ENCODE data around the gene METTL25B. TPM values are rescaled to one million over a fixed set of nuclear protein-coding genes. Genes with fewer than 3 reads are reported as not detected.

The METTL25B gene
- total and polyA plus RNA-seq, 4 donors: 6.9 to 13.5 (median 11.5) TPM

DNA sequence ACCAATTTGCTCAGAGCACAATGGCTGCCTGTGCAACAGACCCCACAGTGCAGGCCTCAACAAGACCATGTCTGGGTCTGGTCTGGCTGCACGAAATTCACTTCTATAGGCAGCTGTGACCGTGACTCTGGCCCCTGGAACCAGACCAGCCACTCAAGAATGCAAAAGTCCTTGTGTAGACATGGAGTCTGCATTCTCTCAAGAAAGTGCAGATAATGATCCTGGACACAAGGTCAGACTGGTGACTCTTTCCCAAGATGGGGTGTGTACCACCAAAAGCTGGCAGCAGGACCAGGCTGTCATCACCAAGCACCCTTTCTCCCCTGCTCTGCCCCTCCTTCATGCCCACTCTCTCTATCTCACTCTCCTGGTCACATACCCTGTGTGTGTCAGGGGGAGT is 7.1 kb upstream of the METTL25B start:
- Histone ChIP-seq H3K4me1 (ENCODE audit: control insufficient read depth in 4 of 4, insufficient read depth in 4 of 4, low read length in 3 of 4) (peaks cover 0 to 15% (median 11%) of the 10 kb centered on the region in 4 donors), H3K4me3 (ENCODE audit: low read depth in 1 of 3, low read length in 3 of 3) (no peak overlapping the region), H3K9ac (ENCODE audit: low read depth in 1 of 2, low read length in 2 of 2) (no peak overlapping the region), H3K27ac (ENCODE audit: low read depth in 1 of 2, low read length in 2 of 2) (no peak overlapping the region), H3K36me3 (ENCODE audit: control insufficient read depth in 4 of 4, insufficient read depth in 3 of 4, low read depth in 1 of 4, low read length in 3 of 4) (peaks cover 5 to 33% (median 25%) of the 10 kb centered on the region in 4 donors), H3K9me3 (ENCODE audit: control insufficient read depth in 4 of 4, low read length in 3 of 4) (no peaks in the 10 kb centered on the region), H3K27me3 (ENCODE audit: control insufficient read depth in 4 of 4, insufficient read depth in 4 of 4, low read length in 3 of 4) (no peaks in the 10 kb centered on the region)
- no peak for TF ChIP-seq YY1 (IDR thresholded peaks at IDR 0.05)
- TF ChIP-seq RAD21 (IDR thresholded peaks at IDR 0.05): no peak
- no peak for TF ChIP-seq TAF1 (conservative IDR thresholded peaks at IDR 0.05)
- no peak for TF ChIP-seq GABPA (IDR thresholded peaks at IDR 0.05 in 1 of 2, conservative IDR thresholded peaks at IDR 0.05 in 1 of 2)
- TF ChIP-seq EGR1 (IDR thresholded peaks at IDR 0.05; ENCODE audit: low read depth in 2 of 2): no peak
- TF ChIP-seq, protein P1, sequence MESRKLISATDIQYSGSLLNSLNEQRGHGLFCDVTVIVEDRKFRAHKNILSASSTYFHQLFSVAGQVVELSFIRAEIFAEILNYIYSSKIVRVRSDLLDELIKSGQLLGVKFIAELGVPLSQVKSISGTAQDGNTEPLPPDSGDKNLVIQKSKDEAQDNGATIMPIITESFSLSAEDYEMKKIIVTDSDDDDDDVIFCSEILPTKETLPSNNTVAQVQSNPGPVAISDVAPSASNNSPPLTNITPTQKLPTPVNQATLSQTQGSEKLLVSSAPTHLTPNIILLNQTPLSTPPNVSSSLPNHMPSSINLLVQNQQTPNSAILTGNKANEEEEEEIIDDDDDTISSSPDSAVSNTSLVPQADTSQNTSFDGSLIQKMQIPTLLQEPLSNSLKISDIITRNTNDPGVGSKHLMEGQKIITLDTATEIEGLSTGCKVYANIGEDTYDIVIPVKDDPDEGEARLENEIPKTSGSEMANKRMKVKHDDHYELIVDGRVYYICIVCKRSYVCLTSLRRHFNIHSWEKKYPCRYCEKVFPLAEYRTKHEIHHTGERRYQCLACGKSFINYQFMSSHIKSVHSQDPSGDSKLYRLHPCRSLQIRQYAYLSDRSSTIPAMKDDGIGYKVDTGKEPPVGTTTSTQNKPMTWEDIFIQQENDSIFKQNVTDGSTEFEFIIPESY (IDR thresholded peaks at IDR 0.05): no peak
- TF ChIP-seq, protein P2, sequence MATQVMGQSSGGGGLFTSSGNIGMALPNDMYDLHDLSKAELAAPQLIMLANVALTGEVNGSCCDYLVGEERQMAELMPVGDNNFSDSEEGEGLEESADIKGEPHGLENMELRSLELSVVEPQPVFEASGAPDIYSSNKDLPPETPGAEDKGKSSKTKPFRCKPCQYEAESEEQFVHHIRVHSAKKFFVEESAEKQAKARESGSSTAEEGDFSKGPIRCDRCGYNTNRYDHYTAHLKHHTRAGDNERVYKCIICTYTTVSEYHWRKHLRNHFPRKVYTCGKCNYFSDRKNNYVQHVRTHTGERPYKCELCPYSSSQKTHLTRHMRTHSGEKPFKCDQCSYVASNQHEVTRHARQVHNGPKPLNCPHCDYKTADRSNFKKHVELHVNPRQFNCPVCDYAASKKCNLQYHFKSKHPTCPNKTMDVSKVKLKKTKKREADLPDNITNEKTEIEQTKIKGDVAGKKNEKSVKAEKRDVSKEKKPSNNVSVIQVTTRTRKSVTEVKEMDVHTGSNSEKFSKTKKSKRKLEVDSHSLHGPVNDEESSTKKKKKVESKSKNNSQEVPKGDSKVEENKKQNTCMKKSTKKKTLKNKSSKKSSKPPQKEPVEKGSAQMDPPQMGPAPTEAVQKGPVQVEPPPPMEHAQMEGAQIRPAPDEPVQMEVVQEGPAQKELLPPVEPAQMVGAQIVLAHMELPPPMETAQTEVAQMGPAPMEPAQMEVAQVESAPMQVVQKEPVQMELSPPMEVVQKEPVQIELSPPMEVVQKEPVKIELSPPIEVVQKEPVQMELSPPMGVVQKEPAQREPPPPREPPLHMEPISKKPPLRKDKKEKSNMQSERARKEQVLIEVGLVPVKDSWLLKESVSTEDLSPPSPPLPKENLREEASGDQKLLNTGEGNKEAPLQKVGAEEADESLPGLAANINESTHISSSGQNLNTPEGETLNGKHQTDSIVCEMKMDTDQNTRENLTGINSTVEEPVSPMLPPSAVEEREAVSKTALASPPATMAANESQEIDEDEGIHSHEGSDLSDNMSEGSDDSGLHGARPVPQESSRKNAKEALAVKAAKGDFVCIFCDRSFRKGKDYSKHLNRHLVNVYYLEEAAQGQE (IDR thresholded peaks at IDR 0.05): no peak
- TF ChIP-seq, protein P3, sequence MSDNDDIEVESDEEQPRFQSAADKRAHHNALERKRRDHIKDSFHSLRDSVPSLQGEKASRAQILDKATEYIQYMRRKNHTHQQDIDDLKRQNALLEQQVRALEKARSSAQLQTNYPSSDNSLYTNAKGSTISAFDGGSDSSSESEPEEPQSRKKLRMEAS (IDR thresholded peaks at IDR 0.05): no peak
- TF ChIP-seq, protein P4, sequence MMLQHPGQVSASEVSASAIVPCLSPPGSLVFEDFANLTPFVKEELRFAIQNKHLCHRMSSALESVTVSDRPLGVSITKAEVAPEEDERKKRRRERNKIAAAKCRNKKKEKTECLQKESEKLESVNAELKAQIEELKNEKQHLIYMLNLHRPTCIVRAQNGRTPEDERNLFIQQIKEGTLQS (IDR thresholded peaks at IDR 0.05): no peak
- no peak for TF ChIP-seq SP1 (IDR thresholded peaks at IDR 0.05)
- TF ChIP-seq NR2F2 (IDR thresholded peaks at IDR 0.05): no peak
- no peak for TF ChIP-seq FOXA1 (IDR thresholded peaks at IDR 0.05)
- TF ChIP-seq HNF4G (IDR thresholded peaks at IDR 0.05): no peak
- no peak for TF ChIP-seq RXRA (IDR thresholded peaks at IDR 0.05)
- no peak for TF ChIP-seq HNF4A (conservative IDR thresholded peaks at IDR 0.05)
- no peak for TF ChIP-seq FOXA2 (IDR thresholded peaks at IDR 0.05)
- TF ChIP-seq JUND (IDR thresholded peaks at IDR 0.05): no peak
- TF ChIP-seq, protein P5, sequence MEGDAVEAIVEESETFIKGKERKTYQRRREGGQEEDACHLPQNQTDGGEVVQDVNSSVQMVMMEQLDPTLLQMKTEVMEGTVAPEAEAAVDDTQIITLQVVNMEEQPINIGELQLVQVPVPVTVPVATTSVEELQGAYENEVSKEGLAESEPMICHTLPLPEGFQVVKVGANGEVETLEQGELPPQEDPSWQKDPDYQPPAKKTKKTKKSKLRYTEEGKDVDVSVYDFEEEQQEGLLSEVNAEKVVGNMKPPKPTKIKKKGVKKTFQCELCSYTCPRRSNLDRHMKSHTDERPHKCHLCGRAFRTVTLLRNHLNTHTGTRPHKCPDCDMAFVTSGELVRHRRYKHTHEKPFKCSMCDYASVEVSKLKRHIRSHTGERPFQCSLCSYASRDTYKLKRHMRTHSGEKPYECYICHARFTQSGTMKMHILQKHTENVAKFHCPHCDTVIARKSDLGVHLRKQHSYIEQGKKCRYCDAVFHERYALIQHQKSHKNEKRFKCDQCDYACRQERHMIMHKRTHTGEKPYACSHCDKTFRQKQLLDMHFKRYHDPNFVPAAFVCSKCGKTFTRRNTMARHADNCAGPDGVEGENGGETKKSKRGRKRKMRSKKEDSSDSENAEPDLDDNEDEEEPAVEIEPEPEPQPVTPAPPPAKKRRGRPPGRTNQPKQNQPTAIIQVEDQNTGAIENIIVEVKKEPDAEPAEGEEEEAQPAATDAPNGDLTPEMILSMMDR (IDR thresholded peaks at IDR 0.05; ENCODE audit: low read depth, low read length, missing input control): no peak
- no peak for DNase-seq (ENCODE audit: low spot score)
- WGBS: 94% methylated on average over 2 of the region's 2 CpGs

Measured in liver (tissue), 9 donors.